A673 (cell line): Measurements from ENCODE around the gene RTKN2.

ENCODE experiments used
- EZH2 ChIP-seq: fragments of 200-600 bp; sonication (generic); IDR thresholded peaks from 2 replicates; pipeline ENCODE4 v1.6.1; 2017; ENCODE audit warnings: borderline replicate concordance, low read depth, mild to moderate bottlenecking, mixed read lengths, antibody characterized with exemption, low read length; ENCODE audit not compliant: poor library complexity, severe bottlenecking
- TF ChIP-seq, protein P1 (sequence below): fragments of 300-800, 200-600 bp; sonication (generic); conservative IDR thresholded peaks from 2 replicates; pipeline ENCODE4 v1.5.1; 2017; ENCODE audit warnings: low read depth, mild to moderate bottlenecking, antibody characterized with exemption, low read length, moderate library complexity, mixed read lengths

DNA sequence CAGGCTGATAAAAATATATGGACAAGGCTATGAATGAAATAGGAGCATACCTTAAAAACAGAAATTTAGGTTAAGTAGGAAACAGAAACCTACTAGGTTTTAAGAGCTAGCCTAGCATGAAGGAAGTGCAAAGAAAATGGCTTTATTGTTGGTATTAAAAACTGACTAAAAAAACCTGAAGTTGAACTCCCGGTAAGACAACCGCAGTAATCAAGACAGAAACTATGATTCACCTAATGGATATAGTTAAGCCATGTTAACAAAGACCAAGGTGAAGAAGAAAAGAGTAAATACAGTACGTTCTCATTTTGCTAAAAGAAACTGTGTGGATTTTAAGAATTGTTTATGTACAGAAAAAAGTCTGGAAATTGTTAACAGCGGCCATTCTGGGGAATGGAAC is 2.5 kb downstream of the RTKN2 start:
- TF ChIP-seq, protein P1, sequence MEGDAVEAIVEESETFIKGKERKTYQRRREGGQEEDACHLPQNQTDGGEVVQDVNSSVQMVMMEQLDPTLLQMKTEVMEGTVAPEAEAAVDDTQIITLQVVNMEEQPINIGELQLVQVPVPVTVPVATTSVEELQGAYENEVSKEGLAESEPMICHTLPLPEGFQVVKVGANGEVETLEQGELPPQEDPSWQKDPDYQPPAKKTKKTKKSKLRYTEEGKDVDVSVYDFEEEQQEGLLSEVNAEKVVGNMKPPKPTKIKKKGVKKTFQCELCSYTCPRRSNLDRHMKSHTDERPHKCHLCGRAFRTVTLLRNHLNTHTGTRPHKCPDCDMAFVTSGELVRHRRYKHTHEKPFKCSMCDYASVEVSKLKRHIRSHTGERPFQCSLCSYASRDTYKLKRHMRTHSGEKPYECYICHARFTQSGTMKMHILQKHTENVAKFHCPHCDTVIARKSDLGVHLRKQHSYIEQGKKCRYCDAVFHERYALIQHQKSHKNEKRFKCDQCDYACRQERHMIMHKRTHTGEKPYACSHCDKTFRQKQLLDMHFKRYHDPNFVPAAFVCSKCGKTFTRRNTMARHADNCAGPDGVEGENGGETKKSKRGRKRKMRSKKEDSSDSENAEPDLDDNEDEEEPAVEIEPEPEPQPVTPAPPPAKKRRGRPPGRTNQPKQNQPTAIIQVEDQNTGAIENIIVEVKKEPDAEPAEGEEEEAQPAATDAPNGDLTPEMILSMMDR: no peak
- no peak for TF ChIP-seq EZH2
